Thymus (tissue), 11 donors: ENCODE data around the gene TAF1C. TPM values are rescaled to one million over a fixed set of nuclear protein-coding genes. Genes with fewer than 3 reads are reported as not detected.
"Not testable (repeated sequence)": the region's sequence is repeated elsewhere in the genome, so short reads cannot be mapped to it uniquely, and the experiment has no call there.

ENCODE experiments used
- DNase-seq, 9 donors: peaks; one replicate each; pipeline ENCODE4 v3.0.0-alpha.2; 2013; ENCODE audit warnings: low spot score in 9 of 9, low read depth in 6 of 9, missing footprints in 1 of 9
- H3K27ac ChIP-seq, 2 donors: one replicate each; pipeline ENCODE4 v1.5.1; 2013; ENCODE audit warnings: control low read depth in 1 of 2, low read depth in 1 of 2, low read length in 1 of 2, mild to moderate bottlenecking in 1 of 2, moderate library complexity in 1 of 2
- H3K27me3 ChIP-seq, 2 donors: one replicate each; pipeline ENCODE4 v1.5.1; 2013; ENCODE audit warnings: low read length in 1 of 2; ENCODE audit not compliant: control insufficient read depth in 2 of 2, insufficient read depth in 1 of 2
- H3K36me3 ChIP-seq, 2 donors: one replicate each; pipeline ENCODE4 v1.5.1; 2013; ENCODE audit warnings: low read length in 1 of 2, mild to moderate bottlenecking in 1 of 2, moderate library complexity in 1 of 2; ENCODE audit not compliant: control insufficient read depth in 2 of 2, insufficient read depth in 2 of 2
- H3K4me1 ChIP-seq, 2 donors: one replicate each; pipeline ENCODE4 v1.5.1; 2013; ENCODE audit warnings: low read length in 2 of 2; ENCODE audit not compliant: control insufficient read depth in 2 of 2, insufficient read depth in 2 of 2
- H3K4me3 ChIP-seq, 2 donors: one replicate each; pipeline ENCODE4 v1.5.1; 2013; ENCODE audit warnings: low read length in 2 of 2, control low read depth in 1 of 2, mild to moderate bottlenecking in 1 of 2
- H3K9me3 ChIP-seq, 2 donors: one replicate each; pipeline ENCODE4 v1.5.1; 2013; ENCODE audit warnings: low read length in 1 of 2, mild to moderate bottlenecking in 1 of 2; ENCODE audit not compliant: control insufficient read depth in 2 of 2, insufficient read depth in 1 of 2
- WGBS: extraction: QIAGEN DNeasy Blood & Tissue Kit; methylation state at CpG from one replicate; pipeline ENCODE4 v1.1.7; 2013; 5-methylcytosine and 5-hydroxymethylcytosine counted together
- polyA plus RNA-seq: library from polyadenylated mRNA; stranded (reverse); fragments of 200-250 nt; gene quantifications from one replicate; pipeline ENCODE4 v1.2.3, GENCODE V29; 2013
- total RNA-seq: library from RNA; stranded (reverse); fragments of 120-200 nt; gene quantifications from one replicate; pipeline ENCODE4 v1.2.4, GENCODE V29; 2013
- donor health status: healthy.

The TAF1C gene
- total and polyA plus RNA-seq, 2 donors = 14.9 to 72.3 TPM

DNA sequence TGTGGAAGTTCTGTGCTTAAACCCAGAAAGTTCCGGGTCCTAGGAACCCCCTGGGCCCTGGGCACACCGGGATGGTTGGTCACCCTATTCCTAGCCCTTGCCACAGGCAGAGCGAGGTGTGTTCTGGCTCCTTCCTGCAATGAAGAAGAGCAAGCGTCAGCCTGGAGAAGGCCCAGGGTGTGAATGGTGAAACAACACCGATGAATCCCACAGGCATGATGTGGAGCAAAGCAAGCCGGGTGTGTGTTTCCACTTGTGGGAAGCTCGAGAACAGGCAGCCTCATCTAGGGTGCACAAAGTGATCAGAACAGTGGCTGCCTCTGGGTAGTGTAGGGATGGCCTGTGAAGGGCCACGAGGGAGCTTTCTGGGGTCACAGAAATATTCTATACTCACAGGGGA, 39.2 kb upstream of the TAF1C start:
- Histone ChIP-seq H3K27me3 (peaks cover 2 to 6% of the 10 kb centered on the region in 2 donors), H3K36me3 (no peaks in the 10 kb centered on the region), H3K4me3 (no peak overlapping the region), H3K27ac (no peak overlapping the region), H3K4me1 (no peaks in the 10 kb centered on the region), H3K9me3 (no peaks in the 10 kb centered on the region)
- WGBS = 91% methylated on average over 8 of the region's 8 CpGs
- DNase-seq = no peak

DNA sequence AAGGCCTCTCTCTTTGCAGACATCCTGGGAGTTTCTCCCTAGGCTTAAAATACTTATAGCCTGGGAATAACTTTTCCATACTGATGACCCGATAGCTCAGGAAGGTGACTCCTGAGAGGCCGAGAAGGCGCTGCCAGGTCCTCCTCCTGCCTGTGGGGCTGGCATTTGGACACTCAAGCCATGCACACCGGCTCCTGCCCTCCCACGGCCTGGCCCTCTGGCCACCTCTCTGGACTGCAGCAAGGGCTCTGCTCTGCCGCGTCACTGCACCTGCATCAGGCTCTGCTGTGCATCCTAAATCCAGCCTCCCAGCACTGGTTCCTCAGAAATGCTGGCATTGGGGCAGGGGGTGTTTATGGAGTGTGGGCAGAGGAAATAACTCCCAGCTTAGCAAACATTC, 38.7 kb upstream of the TAF1C start:
- 98% methylated on average over 7 of the region's 7 CpGs for WGBS
- Histone ChIP-seq H3K27me3 (peaks cover 2 to 6% of the 10 kb centered on the region in 2 donors), H3K4me1 (no peaks in the 10 kb centered on the region)

DNA sequence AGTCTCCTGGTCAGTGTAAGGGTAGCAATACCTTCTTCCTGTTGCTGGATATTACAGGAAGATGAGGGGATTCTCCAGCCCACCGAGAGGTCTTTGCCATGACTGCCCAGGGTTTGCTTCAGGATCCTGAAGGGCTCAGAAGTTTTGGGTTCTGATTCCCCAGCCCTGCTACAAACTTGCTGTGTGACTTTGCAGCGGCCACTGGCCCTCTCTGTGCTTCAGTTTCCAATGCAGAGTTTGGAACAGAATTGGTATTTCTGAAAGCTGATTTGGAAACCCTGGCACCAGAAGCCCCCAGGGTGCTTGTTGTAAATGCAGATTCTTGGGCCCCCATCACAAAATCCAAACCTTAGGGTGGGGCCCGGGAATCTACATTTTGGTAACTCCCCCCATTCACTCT, 38.3 kb upstream of the TAF1C start:
- Histone ChIP-seq H3K27me3 (peaks cover 2 to 6% of the 10 kb centered on the region in 2 donors), H3K27ac (no peak overlapping the region), H3K4me1 (no peaks in the 10 kb centered on the region), H3K9me3 (no peaks in the 10 kb centered on the region), H3K4me3 (no peak overlapping the region), H3K36me3 (no peaks in the 10 kb centered on the region)
- 96% methylated on average over 3 of the region's 3 CpGs for WGBS
- DNase-seq = no peak

More for the DNA sequence above, 38.7 kb upstream of the TAF1C start:
- Histone ChIP-seq H3K36me3 (no peaks in the 10 kb centered on the region), H3K4me3 (no peak overlapping the region), H3K9me3 (no peaks in the 10 kb centered on the region), H3K27ac (no peak overlapping the region)
- DNase-seq = no peak

DNA sequence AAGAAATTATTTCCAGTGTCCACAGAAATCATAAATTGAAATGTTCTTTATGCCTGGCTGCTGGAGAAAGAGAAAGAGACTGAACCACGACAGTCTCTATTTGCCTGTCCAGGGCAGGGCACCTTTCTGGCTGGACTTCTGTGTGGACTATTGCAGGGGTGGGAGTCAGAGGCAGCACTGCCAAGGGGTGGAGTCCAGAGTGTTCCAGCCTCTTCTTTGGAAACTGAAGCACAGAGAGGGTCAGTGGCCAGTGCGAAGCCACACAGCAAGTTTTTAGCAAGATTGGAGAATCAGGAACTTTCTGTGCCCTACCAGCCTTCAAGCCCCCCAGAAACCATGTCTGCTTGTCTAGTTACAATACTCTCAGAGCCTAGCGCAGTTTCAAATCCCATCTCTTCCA, 37.7 kb upstream of the TAF1C start:
- 92% methylated on average over 3 of the region's 3 CpGs for WGBS
- Histone ChIP-seq H3K36me3 (no peaks in the 10 kb centered on the region), H3K27me3 (peaks cover 2 to 6% of the 10 kb centered on the region in 2 donors), H3K4me1 (no peaks in the 10 kb centered on the region), H3K27ac (no peak overlapping the region), H3K4me3 (no peak overlapping the region), H3K9me3 (no peaks in the 10 kb centered on the region)
- DNase-seq = no peak

DNA sequence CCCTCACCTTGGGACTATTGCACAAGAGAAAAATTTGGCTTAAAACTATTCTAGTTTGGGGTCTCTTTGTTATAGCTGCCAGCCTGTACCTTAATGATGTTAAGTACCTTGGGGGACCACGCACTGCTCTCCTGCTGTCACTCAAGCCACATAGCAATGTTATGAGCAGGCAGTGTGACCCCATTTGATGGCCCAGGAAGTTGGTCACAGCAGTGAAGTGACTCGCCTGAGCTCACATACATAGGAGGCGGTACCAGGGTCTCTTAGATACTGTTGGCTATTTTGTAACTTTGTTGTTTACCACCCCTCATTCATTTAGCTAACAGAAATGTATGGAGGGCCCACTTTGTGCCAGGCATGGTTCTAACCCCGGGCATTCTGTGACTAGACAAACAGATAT, 36.6 kb upstream of the TAF1C start:
- Histone ChIP-seq H3K36me3 (no peaks in the 10 kb centered on the region), H3K9me3 (no peaks in the 10 kb centered on the region), H3K4me3 (no peak overlapping the region), H3K27ac (no peak overlapping the region), H3K4me1 (no peaks in the 10 kb centered on the region), H3K27me3 (peaks cover 2 to 4% of the 10 kb centered on the region in 2 donors)
- no peak for DNase-seq
- 91% methylated on average over 4 of the region's 4 CpGs for WGBS

DNA sequence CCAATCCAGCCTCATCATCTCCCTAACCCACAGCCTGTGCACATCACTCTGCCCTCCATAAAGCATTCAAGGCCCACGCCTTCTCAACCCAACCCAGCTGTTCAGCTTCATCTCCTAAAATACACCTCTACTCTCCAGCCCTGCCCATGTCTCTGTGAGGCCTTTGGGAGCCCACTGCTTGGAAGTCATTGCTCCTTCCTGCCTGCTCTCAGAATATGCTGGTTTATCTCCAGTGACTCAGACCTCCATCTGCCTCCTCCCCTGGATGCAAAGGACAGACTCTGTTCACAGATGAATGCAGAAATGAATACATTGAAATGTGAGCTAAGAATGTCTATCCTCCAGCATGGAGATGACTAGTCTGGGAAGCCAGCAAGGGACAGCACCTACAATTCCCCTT, 34.0 kb upstream of the TAF1C start:
- Histone ChIP-seq H3K27ac (no peak overlapping the region), H3K4me1 (no peaks in the 10 kb centered on the region), H3K9me3 (no peaks in the 10 kb centered on the region), H3K27me3 (peaks cover 0 to 2% of the 10 kb centered on the region in 2 donors), H3K4me3 (no peak overlapping the region), H3K36me3 (no peaks in the 10 kb centered on the region)
- WGBS = 89% methylated on average over 1 of the region's 1 CpG
- no peak for DNase-seq

DNA sequence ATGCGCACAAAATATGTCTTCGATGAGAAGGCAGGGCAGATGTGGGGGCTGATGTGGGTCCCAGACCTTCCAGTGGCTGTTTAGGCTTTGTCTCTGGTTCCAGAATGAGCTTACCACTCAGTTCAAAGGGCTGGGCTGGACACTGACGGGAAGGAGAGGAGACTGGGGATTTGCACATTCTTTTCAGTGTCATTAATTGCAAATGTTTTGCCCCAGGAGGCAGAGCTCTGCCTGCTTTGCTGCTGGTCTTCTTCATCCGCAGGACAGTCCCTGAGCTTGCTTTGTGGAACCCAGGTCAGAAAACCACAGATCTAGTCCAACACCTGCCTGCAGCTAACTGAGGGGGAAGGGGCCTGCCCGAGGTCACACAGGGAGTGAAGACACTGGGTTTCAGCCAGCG, 32.1 kb upstream of the TAF1C start:
- no peaks in the 10 kb centered on the region for H3K9me3 ChIP-seq
- 81% methylated on average over 6 of the region's 6 CpGs for WGBS

DNA sequence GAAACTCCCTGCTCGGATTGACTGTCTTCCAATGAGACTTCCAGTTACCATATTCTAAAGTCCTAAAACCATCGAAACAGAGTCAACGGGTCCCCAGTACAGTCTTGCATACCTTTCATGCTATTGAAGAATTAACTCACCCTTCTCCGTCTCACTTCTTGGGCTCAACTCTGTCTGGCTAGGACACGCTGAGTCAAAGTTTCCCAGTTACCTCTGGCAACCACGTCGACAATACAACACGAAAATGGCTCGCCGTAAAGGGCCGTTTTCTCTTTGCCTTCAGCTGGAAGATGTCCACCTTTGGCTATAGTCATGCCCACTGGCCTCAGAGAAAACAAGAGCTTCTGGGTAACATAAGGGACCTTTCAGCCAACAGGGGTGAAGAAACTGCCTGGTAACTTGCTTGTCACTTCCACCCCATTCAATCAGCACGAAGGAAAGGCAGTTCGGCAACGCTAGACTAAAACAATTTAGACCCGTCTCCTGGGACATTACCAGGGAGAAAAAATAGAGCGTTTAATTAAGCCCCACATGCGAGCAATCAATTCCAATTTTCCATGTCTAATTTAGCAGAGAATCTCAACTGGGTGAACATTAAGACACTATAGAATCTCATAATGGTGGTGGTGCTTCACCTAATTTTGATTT, 31.4 kb upstream of the TAF1C start:
- DNase-seq = no peak
- H3K36me3 ChIP-seq = no peaks in the 10 kb centered on the region
- no peak overlapping the region for H3K4me3 ChIP-seq
- no peaks in the 10 kb centered on the region for H3K4me1 ChIP-seq
- no peak overlapping the region for H3K27ac ChIP-seq
- H3K27me3 ChIP-seq = no peaks in the 10 kb centered on the region
- 92% methylated on average over 17 of the region's 17 CpGs for WGBS
- no peaks in the 10 kb centered on the region for H3K9me3 ChIP-seq

More for the DNA sequence above, 32.1 kb upstream of the TAF1C start:
- Histone ChIP-seq H3K27me3 (no peaks in the 10 kb centered on the region), H3K27ac (no peak overlapping the region), H3K4me3 (no peak overlapping the region), H3K36me3 (no peaks in the 10 kb centered on the region), H3K4me1 (no peaks in the 10 kb centered on the region)
- no peak for DNase-seq

DNA sequence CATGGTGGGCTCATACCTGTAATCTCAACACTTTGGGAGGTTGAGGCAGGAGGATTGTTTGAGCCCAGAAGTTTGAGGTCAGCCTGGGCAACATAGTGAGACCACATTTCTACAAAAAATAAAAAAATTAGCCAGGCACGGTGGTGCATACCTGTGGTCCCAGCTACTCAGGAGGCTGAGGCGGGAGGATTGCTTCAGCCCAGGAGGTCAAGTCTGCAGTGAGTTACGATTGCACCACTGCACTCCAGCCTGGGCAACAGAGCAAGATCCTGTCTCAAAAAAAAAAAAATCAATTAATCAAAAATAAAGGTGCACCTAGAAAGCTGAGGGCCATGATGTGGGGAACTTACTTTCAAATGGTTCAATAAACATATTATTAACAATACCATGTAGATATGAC, 29.3 kb upstream of the TAF1C start:
- DNase-seq, H3K4me1 ChIP-seq, H3K36me3 ChIP-seq, H3K4me3 ChIP-seq, H3K27me3 ChIP-seq, H3K9me3 ChIP-seq, H3K27ac ChIP-seq: not testable (repeated sequence)
- 98% methylated on average over 3 of the region's 3 CpGs for WGBS
